ENCODE data around the gene VSIG1. TPM values are rescaled to one million over a fixed set of nuclear protein-coding genes. Genes with fewer than 3 reads are reported as not detected.

VSIG1 gene
- total RNA-seq, 1 experiment from 2014 or later, result 1.5 TPM

GRCh38 chrX:108097380-108097779 is 52.5 kb downstream of the VSIG1 start:
- Histone ChIP-seq H3K4me2 (ENCODE audit: insufficient read depth, insufficient read length, low read length) (no peak overlapping the region), H2BK5ac (ENCODE audit: insufficient read length, low read length) (no peak overlapping the region), H2BK20ac (ENCODE audit: low read depth, low read length, poor library complexity, severe bottlenecking) (no peak overlapping the region), H4K91ac (ENCODE audit: insufficient read length, low read depth, low read length) (no peak overlapping the region), H2AK5ac (ENCODE audit: insufficient read length, low read length) (no peak overlapping the region), H3K4me1 (ENCODE audit: insufficient read depth, low read length) (no peaks in the 10 kb centered on the region), H3T11ph (ENCODE audit: low read length) (no peak overlapping the region), H4K5ac (ENCODE audit: insufficient read length, low read depth, low read length) (no peak overlapping the region), H2BK120ac (ENCODE audit: low read depth, low read length, poor library complexity, severe bottlenecking) (no peak overlapping the region), H3K23ac (ENCODE audit: insufficient read length, low read depth, low read length) (no peak overlapping the region), H3K79me2 (ENCODE audit: insufficient read depth, low read length) (no peaks in the 10 kb centered on the region), H3K9ac (ENCODE audit: extremely low read depth, insufficient read length, low read length) (no peak overlapping the region), H3K27ac (ENCODE audit: insufficient read length, low read depth, low read length) (no peak overlapping the region), H3K4ac (ENCODE audit: low read depth, low read length) (no peak overlapping the region), H2AFZ (ENCODE audit: low read length) (no peak overlapping the region), H2BK15ac (ENCODE audit: low read depth, low read length) (no peak overlapping the region), H3K9me3 (ENCODE audit: control insufficient read depth, low read depth, low read length) (no peaks in the 10 kb centered on the region), H3K14ac (ENCODE audit: insufficient read depth, low read length) (no peak overlapping the region), H3K27me3 (ENCODE audit: insufficient read depth, low read length) (no peaks in the 10 kb centered on the region), H3K23me2 (ENCODE audit: insufficient read length, low read depth, low read length, poor library complexity, severe bottlenecking) (no peaks in the 10 kb centered on the region), H4K8ac (replicated peaks; ENCODE audit: insufficient read length, low read depth, low read length) (no peak overlapping the region), H3K79me1 (ENCODE audit: insufficient read depth, low read depth, low read length, poor library complexity, severe bottlenecking) (no peaks in the 10 kb centered on the region), H3K18ac (ENCODE audit: insufficient read length, low read depth, low read length) (no peak overlapping the region), H3K56ac (ENCODE audit: insufficient read length, low read depth, low read length) (no peak overlapping the region), H4K20me1 (ENCODE audit: control insufficient read depth, insufficient read depth, insufficient read length) (no peaks in the 10 kb centered on the region), H2BK12ac (ENCODE audit: insufficient read length, low read depth, low read length) (no peak overlapping the region)
- DNase-seq, result no peak
- Mint-ChIP-seq H3K4me1 (no peaks in the 10 kb centered on the region), H3K36me3 (ENCODE audit: insufficient read depth in 1 of 3, low read depth in 3 of 3) (no peaks in the 10 kb centered on the region), H3K9me3 (no peaks in the 10 kb centered on the region), H3K4me3 (no peak overlapping the region), H3K27ac (no peak overlapping the region), H3K27me3 (ENCODE audit: low read depth) (no peaks in the 10 kb centered on the region)
- WGBS (ENCODE audit: extremely low coverage, insufficient read length, low lambda C conversion rate), result no CpG with 5 or more reads among the region's 2 CpGs
- TF ChIP-seq CTCF (conservative IDR thresholded peaks at IDR 0.05), result no peak
